ENCODE results near the gene POU2F1. TPM values are rescaled to one million over a fixed set of nuclear protein-coding genes. Genes with fewer than 3 reads are reported as not detected.

Gene POU2F1
- total and polyA plus RNA-seq, 3 donors from 2014 or later, result 17.1 to 36.9 (median 36.0) TPM

DNA sequence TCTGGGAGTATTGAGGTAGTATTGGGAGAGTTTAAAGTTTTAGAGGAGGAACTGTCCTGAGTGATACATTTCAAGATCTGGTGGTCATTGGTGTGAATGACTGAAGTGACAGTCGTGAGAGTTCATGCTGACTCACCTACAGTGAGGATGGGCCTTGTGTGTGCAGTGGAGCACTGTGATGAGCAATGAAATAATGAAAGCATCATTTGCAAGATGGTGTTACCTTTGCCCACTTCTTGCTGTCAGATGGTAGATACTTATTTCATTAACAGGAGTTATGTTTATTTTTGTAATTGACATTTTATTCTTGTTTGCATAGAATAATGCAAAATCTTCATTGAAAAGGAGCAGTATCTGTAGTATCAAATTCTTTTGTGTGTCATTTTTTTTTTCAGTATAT, 29.0 kb downstream of the POU2F1 start:
- intact Hi-C loops (cut with DNase I; ENCODE audit: low total_unique reads), result no loop called here

GRCh38 chr1:167250482-167250881, 29.8 kb downstream of the POU2F1 start:
- no peak overlapping the region for H3K27ac ChIP-seq

More for the DNA sequence above, 29.0 kb downstream of the POU2F1 start:
- no peaks in the 10 kb centered on the region for H3K27me3 ChIP-seq
- 73 to 87% methylated on average over 1 of the region's 1 CpG for WGBS, 2 donors
- H3K27ac ChIP-seq, result no peak overlapping the region
- H3K36me3 ChIP-seq (ENCODE audit: low read depth, missing control alignments), result no peaks in the 10 kb centered on the region
- DNase-seq, result no peak
- H3K4me1 ChIP-seq, result no peaks in the 10 kb centered on the region
- H3K4me3 ChIP-seq, result no peak overlapping the region
- TF ChIP-seq POLR2A (IDR thresholded peaks at IDR 0.05), result no peak
- TF ChIP-seq, protein P1, sequence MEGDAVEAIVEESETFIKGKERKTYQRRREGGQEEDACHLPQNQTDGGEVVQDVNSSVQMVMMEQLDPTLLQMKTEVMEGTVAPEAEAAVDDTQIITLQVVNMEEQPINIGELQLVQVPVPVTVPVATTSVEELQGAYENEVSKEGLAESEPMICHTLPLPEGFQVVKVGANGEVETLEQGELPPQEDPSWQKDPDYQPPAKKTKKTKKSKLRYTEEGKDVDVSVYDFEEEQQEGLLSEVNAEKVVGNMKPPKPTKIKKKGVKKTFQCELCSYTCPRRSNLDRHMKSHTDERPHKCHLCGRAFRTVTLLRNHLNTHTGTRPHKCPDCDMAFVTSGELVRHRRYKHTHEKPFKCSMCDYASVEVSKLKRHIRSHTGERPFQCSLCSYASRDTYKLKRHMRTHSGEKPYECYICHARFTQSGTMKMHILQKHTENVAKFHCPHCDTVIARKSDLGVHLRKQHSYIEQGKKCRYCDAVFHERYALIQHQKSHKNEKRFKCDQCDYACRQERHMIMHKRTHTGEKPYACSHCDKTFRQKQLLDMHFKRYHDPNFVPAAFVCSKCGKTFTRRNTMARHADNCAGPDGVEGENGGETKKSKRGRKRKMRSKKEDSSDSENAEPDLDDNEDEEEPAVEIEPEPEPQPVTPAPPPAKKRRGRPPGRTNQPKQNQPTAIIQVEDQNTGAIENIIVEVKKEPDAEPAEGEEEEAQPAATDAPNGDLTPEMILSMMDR (IDR thresholded peaks at IDR 0.05), result no peak
- H3K9me3 ChIP-seq, result no peaks in the 10 kb centered on the region

DNA sequence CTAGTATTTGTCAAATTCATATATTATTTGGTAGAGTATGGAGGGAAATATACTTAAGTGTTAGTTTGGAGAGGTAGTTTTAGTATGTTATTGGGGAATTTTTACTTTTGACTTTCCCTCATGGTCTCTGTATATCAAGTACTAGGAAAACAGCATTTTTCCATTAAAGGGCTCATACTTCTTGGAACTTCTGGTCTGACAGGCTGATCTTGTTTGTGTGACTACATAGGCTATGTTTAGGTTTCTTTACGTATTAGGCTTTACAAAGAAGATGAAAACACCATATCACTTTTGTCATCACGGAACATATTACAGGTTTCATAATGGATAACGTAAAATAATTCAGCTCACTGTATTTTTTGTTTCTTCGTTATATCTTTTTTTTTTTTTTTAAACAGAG, 30.8 kb downstream of the POU2F1 start:
- DNase-seq, result no peak
- WGBS, 2 donors, result 93 to 97% methylated on average over 4 of the region's 4 CpGs
- H3K9me3 ChIP-seq, result no peaks in the 10 kb centered on the region
- H3K27ac ChIP-seq, result no peak overlapping the region
- no peaks in the 10 kb centered on the region for H3K27me3 ChIP-seq
- H3K4me1 ChIP-seq, result no peaks in the 10 kb centered on the region
- no peaks in the 10 kb centered on the region for H3K36me3 ChIP-seq (ENCODE audit: low read depth, missing control alignments)
- intact Hi-C loops (cut with DNase I; ENCODE audit: low total_unique reads), result no loop called here
- TF ChIP-seq, protein P1 (IDR thresholded peaks at IDR 0.05), result no peak
- no peak for TF ChIP-seq POLR2A (IDR thresholded peaks at IDR 0.05)
- no peak overlapping the region for H3K4me3 ChIP-seq

More at GRCh38 chr1:167250482-167250881, 29.8 kb downstream of the POU2F1 start:
- Histone ChIP-seq H3K9me3 (no peaks in the 10 kb centered on the region), H3K36me3 (ENCODE audit: low read depth, missing control alignments) (no peaks in the 10 kb centered on the region), H3K27me3 (no peaks in the 10 kb centered on the region), H3K4me1 (no peaks in the 10 kb centered on the region), H3K4me3 (no peak overlapping the region)
- intact Hi-C loops (cut with DNase I; ENCODE audit: low total_unique reads), result no loop called here
- DNase-seq, result no peak
- TF ChIP-seq POLR2A (IDR thresholded peaks at IDR 0.05), result no peak

- Histone ChIP-seq H3K36me3 (ENCODE audit: low read depth, missing control alignments) (no peaks in the 10 kb centered on the region), H3K4me1 (no peaks in the 10 kb centered on the region), H3K27ac (no peak overlapping the region), H3K9me3 (no peaks in the 10 kb centered on the region), H3K4me3 (no peak overlapping the region), H3K27me3 (no peaks in the 10 kb centered on the region)
- no peak for TF ChIP-seq POLR2A (IDR thresholded peaks at IDR 0.05)
- TF ChIP-seq, protein P1 (IDR thresholded peaks at IDR 0.05), result no peak
- DNase-seq, result no peak
- intact Hi-C loops (cut with DNase I; ENCODE audit: low total_unique reads), result no loop called here
These were observed 32.3 kb downstream of the POU2F1 start for GRCh38 chr1:167252986-167253385.

- Histone ChIP-seq H3K4me3 (no peak overlapping the region), H3K9me3 (no peaks in the 10 kb centered on the region), H3K4me1 (peaks cover 5% of the 10 kb centered on the region), H3K36me3 (ENCODE audit: low read depth, missing control alignments) (no peaks in the 10 kb centered on the region), H3K27me3 (no peaks in the 10 kb centered on the region), H3K27ac (no peak overlapping the region)
- TF ChIP-seq, protein P1 (IDR thresholded peaks at IDR 0.05), result no peak
- TF ChIP-seq POLR2A (IDR thresholded peaks at IDR 0.05), result no peak
- WGBS, 2 donors, result 33 to 54% methylated on average over 5 of the region's 5 CpGs
- peak; percentile 58 for DNase-seq
- intact Hi-C loops (cut with DNase I; ENCODE audit: low total_unique reads), result no loop called here
These were observed 38.2 kb downstream of the POU2F1 start for GRCh38 chr1:167258858-167259257.
